A549 (cell line): Measurements from ENCODE around the gene PCDH1. TPM values are rescaled to one million over a fixed set of nuclear protein-coding genes. Genes with fewer than 3 reads are reported as not detected.

ENCODE experiments used
- ATAC-seq, 2 experiments: fragments of 200-7000 bp in 1 of 2; fragments of >200 bp in 1 of 2; cut with Nextera tagmentation in 1 of 2; cut with Tn5 transposase in 1 of 2; 3 replicates each; pipeline versions ENCODE4 v1.8.0 to v1.9.1; 2018 to 2020; ENCODE audit warnings: mild to moderate bottlenecking in 1 of 2, moderate library complexity in 1 of 2
- CTCF ChIA-PET: fragments of 300-600 bp; sonication (Branson Sonifier 250); formaldehyde crosslinking; extraction: SDS; loops from one replicate; lab custom pipeline; 2021; ENCODE audit warnings: antibody characterized with exemption, inconsistent platforms; lab: Yijun Ruan, JAX
- POLR2A ChIA-PET: fragments of 350-600 bp; formaldehyde crosslinking; extraction: SDS; loops from one replicate; lab custom pipeline; 2021; ENCODE audit warnings: antibody characterized with exemption, inconsistent platforms; lab: Yijun Ruan, JAX
- DNase-seq, 2 experiments: peaks; one replicate each; pipeline versions ENCODE4 v3.0.0 to v3.0.0-alpha.2; 2011 to 2016; ENCODE audit warnings: low read depth in 1 of 2, low spot score in 1 of 2
- FAIRE-seq: peaks from 2 replicates; lab custom pipeline; 2011; peaks lifted over from hg19 to GRCh38; lab: Jason Lieb, UNC
- H3K27ac ChIP-seq, 2 experiments: fragments of >200 bp; sonication (Bioruptor Twin); formaldehyde crosslinking; 3 replicates each; pipeline ENCODE4 v1.5.1; 2016 to 2017
- H3K4me1 ChIP-seq: fragments of >200 bp; sonication (Bioruptor Twin); formaldehyde crosslinking; 3 replicates; pipeline ENCODE4 v1.6.1; 2016
- H3K4me2 ChIP-seq: fragments of >200 bp; sonication (Bioruptor Twin); formaldehyde crosslinking; 3 replicates; pipeline ENCODE4 v1.6.1; 2016
- H3K4me3 ChIP-seq: fragments of >200 bp; sonication (Bioruptor Twin); formaldehyde crosslinking; 3 replicates; pipeline ENCODE4 v1.5.1; 2016
- H3K9me3 ChIP-seq: fragments of >200 bp; sonication (Bioruptor Twin); formaldehyde crosslinking; 3 replicates; pipeline ENCODE4 v1.6.1; 2016
- BHLHE40 ChIP-seq: IDR thresholded peaks from 2 replicates; pipeline ENCODE4 v1.6.1; 2012; ENCODE audit warnings: low read depth, low read length, inconsistent platforms
- CBX8 ChIP-seq: fragments of 200-600 bp; sonication (generic); IDR thresholded peaks from 2 replicates; pipeline ENCODE4 v1.6.1; 2016
- CHD4 ChIP-seq: fragments of 200-600 bp; sonication (generic); IDR thresholded peaks from 2 replicates; pipeline ENCODE4 v1.6.1; 2016; ENCODE audit warnings: antibody characterized with exemption, mild to moderate bottlenecking, borderline replicate concordance
- EHF ChIP-seq: fragments of 250-450 bp; sonication (Bioruptor Pico); IDR thresholded peaks from 2 replicates; pipeline ENCODE4 v1.5.0; 2020; ENCODE audit warnings: mild to moderate bottlenecking
- EHMT2 ChIP-seq: fragments of 200-600 bp; sonication (generic); IDR thresholded peaks from 2 replicates; pipeline ENCODE4 v1.6.1; 2016; ENCODE audit warnings: antibody characterized with exemption, low read depth, mild to moderate bottlenecking, moderate library complexity
- EP300 ChIP-seq, 2 experiments: fragments of >200 bp; sonication (Bioruptor Twin); formaldehyde crosslinking; IDR thresholded peaks; 2 replicates in 1 of 2; 3 replicates in 1 of 2; pipeline ENCODE4 v1.6.1; 2016 to 2017
- FOXS1 ChIP-seq: fragments of 250-450 bp; sonication (Bioruptor Pico); IDR thresholded peaks from 2 replicates; pipeline ENCODE4 v1.5.0; 2020; ENCODE audit warnings: mild to moderate bottlenecking, moderate library complexity
- GATA3 ChIP-seq: IDR thresholded peaks from 2 replicates; pipeline ENCODE4 v1.6.1; 2012; ENCODE audit warnings: borderline replicate concordance
- HES2 ChIP-seq: fragments of >200 bp; sonication (Bioruptor Twin); formaldehyde crosslinking; IDR thresholded peaks from 2 replicates; pipeline ENCODE4 v1.6.1; 2016
- HEYL ChIP-seq: fragments of 250-450 bp; sonication (Bioruptor Pico); IDR thresholded peaks from 2 replicates; pipeline ENCODE4 v1.8.0; 2021; ENCODE audit warnings: mild to moderate bottlenecking, moderate library complexity
- JUN ChIP-seq, 2 experiments: fragments of >200 bp; sonication (Bioruptor Twin); formaldehyde crosslinking; IDR thresholded peaks; 2 replicates in 1 of 2; 3 replicates in 1 of 2; pipeline ENCODE4 v1.6.1; 2016 to 2017
- JUNB ChIP-seq: fragments of >200 bp; sonication (Bioruptor Twin); formaldehyde crosslinking; IDR thresholded peaks from 2 replicates; pipeline ENCODE4 v1.6.1; 2016
- NPAS2 ChIP-seq: fragments of 250-450 bp; sonication (Bioruptor Pico); IDR thresholded peaks from 2 replicates; pipeline ENCODE4 v1.8.0; 2022; ENCODE audit warnings: mild to moderate bottlenecking, moderate library complexity, borderline replicate concordance
- POLR2A ChIP-seq: IDR thresholded peaks from 2 replicates; pipeline ENCODE4 v1.6.1; 2012; ENCODE audit warnings: mild to moderate bottlenecking, low read length
- RAD21 ChIP-seq, 2 experiments: fragments of >200 bp in 1 of 2; sonication (Bioruptor Twin) in 1 of 2; formaldehyde crosslinking in 1 of 2; IDR thresholded peaks in 1 of 2; conservative IDR thresholded peaks in 1 of 2; 2 replicates in 1 of 2; 3 replicates in 1 of 2; pipeline ENCODE4 v1.6.1; 2012 to 2018; ENCODE audit warnings: inconsistent platforms in 1 of 2
- SMC3 ChIP-seq: fragments of >200 bp; sonication (Bioruptor Twin); formaldehyde crosslinking; IDR thresholded peaks from 3 replicates; pipeline ENCODE4 v1.6.1; 2018; ENCODE audit warnings: inconsistent platforms
- TFCP2L1 ChIP-seq: fragments of 250-450 bp; sonication (Bioruptor Pico); IDR thresholded peaks from 2 replicates; pipeline ENCODE4 v1.5.0; 2021; ENCODE audit warnings: mild to moderate bottlenecking
- WGBS: methylation state at CpG from one replicate; pipeline ENCODE4 v1.1.6; 2017; ENCODE audit errors: missing lambda C conversion rate; 5-methylcytosine and 5-hydroxymethylcytosine counted together
- polyA plus RNA-seq, 4 experiments: library from polyadenylated mRNA; depleted of rRNA in 3 of 4; stranded (reverse); fragments of >200 nt; fragmentation: RNase III in 1 of 4; extraction: RNeasy Plus Mini Kit Qiagen cat#74134 plus additional on column Dnase treatment in 1 of 4; gene quantifications; 2 replicates in 3 of 4; 3 replicates in 1 of 4; pipeline ENCODE4 v1.2.3, GENCODE V29; 2011 to 2017
- TF ChIP-seq, protein P1 (sequence below): fragments of >200 bp; sonication (Bioruptor Twin); formaldehyde crosslinking; IDR thresholded peaks from 3 replicates; pipeline ENCODE4 v1.5.1; 2016

Gene PCDH1
- polyA plus RNA-seq, 2 of the 4 experiments (the other 2 are of a cell fraction) = 0.41 to 2.9 TPM

GRCh38 chr5:141826674-141827073 is 51.5 kb downstream of the PCDH1 start:
- Histone ChIP-seq H3K4me1 (peaks cover 6% of the 10 kb centered on the region; the same call in 2 of the 3 replicates), H3K4me2 (no peak overlapping the region), H3K9me3 (no peaks in the 10 kb centered on the region), H3K27ac (no peak overlapping the region), H3K4me3 (no peak overlapping the region)
- FAIRE-seq = no peak
- CTCF ChIA-PET = interaction anchor here (0.7 to 6.2 kb wide), 18 partner anchors 9 to 235 kb away, joined by 3 to 40 read pairs (median 3); no protein-coding TSS in a partner anchor
- TF ChIP-seq TFCP2L1 (CRISPR knock-in tag) (no peak), EHMT2 (no peak), POLR2A (no peak), CHD4 (no peak), SMC3 (no peak), FOXS1 (CRISPR knock-in tag) (no peak), GATA3 (no peak), BHLHE40 (no peak), NPAS2 (CRISPR knock-in tag) (no peak), HEYL (CRISPR knock-in tag) (no peak), JUNB (no peak), JUN (IDR thresholded peaks at IDR 0.05) (no peak), CBX8 (no peak), EP300 (IDR thresholded peaks at IDR 0.05) (no peak)
- POLR2A ChIA-PET = no interaction called here
- ATAC-seq = no peak
- WGBS = 55% methylated on average over 4 of the region's 4 CpGs
- no peak for DNase-seq

GRCh38 chr5:141825791-141826560 is 52.2 kb downstream of the PCDH1 start:
- no peak for FAIRE-seq
- no peak for TF ChIP-seq HES2
- peak; percentile 27 to 35; a peak in 1 of 5 replicates for TF ChIP-seq RAD21 (conservative IDR thresholded peaks at IDR 0.05 in 1 of 2, IDR thresholded peaks at IDR 0.05 in 1 of 2)
- TF ChIP-seq SMC3 = peak; percentile 49
- TF ChIP-seq, protein P1, sequence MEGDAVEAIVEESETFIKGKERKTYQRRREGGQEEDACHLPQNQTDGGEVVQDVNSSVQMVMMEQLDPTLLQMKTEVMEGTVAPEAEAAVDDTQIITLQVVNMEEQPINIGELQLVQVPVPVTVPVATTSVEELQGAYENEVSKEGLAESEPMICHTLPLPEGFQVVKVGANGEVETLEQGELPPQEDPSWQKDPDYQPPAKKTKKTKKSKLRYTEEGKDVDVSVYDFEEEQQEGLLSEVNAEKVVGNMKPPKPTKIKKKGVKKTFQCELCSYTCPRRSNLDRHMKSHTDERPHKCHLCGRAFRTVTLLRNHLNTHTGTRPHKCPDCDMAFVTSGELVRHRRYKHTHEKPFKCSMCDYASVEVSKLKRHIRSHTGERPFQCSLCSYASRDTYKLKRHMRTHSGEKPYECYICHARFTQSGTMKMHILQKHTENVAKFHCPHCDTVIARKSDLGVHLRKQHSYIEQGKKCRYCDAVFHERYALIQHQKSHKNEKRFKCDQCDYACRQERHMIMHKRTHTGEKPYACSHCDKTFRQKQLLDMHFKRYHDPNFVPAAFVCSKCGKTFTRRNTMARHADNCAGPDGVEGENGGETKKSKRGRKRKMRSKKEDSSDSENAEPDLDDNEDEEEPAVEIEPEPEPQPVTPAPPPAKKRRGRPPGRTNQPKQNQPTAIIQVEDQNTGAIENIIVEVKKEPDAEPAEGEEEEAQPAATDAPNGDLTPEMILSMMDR = peak; percentile 45
- POLR2A ChIA-PET = no interaction called here

DNA sequence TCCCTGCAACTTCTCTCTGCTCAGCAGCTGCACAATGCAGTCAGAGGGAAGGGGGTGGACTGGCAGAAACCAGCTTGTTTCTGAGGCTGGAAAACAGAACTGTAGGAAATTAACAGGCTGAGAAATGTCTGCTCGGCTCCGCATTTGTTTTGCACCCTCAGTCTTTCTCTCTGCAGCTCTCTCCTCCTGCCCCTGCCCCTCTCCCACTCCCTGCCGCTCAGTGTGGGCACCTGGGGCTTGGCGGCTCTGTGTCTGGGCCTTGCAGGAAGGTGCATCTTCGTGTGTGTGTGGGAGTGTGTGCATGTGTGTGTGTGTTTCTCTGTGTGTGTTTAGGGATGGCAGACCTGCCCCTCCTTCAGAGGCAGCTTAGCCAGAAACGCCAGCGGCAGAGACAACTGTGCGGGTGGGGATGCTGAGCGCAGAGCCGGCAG is 53.0 kb downstream of the PCDH1 start:
- Histone ChIP-seq H3K27ac (no peak overlapping the region), H3K9me3 (no peaks in the 10 kb centered on the region), H3K4me3 (no peak overlapping the region), H3K4me2 (no peak overlapping the region), H3K4me1 (peaks cover 17% of the 10 kb centered on the region; the same call in 2 of the 3 replicates)
- POLR2A ChIA-PET = no interaction called here
- CTCF ChIA-PET = interaction anchor here (1.0 to 6.2 kb wide), 10 partner anchors 11 to 760 kb away, joined by 3 to 40 read pairs (median 4); no protein-coding TSS in a partner anchor
- ATAC-seq (no peak), DNase-seq (no peak), FAIRE-seq (no peak)
- 71% methylated on average over 10 of the region's 10 CpGs for WGBS
- TF ChIP-seq EHF (CRISPR knock-in tag) = no peak
- TF ChIP-seq, protein P1 = no peak

More at GRCh38 chr5:141825791-141826560, 52.2 kb downstream of the PCDH1 start:
- CTCF ChIA-PET = interaction anchor here (0.7 to 6.2 kb wide), 19 partner anchors 9 to 759 kb away, joined by 3 to 40 read pairs (median 3); no protein-coding TSS in a partner anchor
- H3K4me3 ChIP-seq = no peak overlapping the region
- ATAC-seq = peak; percentile 67 to 84; a peak in 3 of 6 replicates
- H3K4me2 ChIP-seq = no peak overlapping the region
- H3K27ac ChIP-seq = no peak overlapping the region
- H3K9me3 ChIP-seq = no peaks in the 10 kb centered on the region
- WGBS = 18% methylated on average over 10 of the region's 10 CpGs
- DNase-seq = peak; percentile 38 to 69
- H3K4me1 ChIP-seq = peaks cover 13% of the 10 kb centered on the region; the same call in 2 of the 3 replicates
